ENCODE measurements around the gene UBR2. TPM values are rescaled to one million over a fixed set of nuclear protein-coding genes. Genes with fewer than 3 reads are reported as not detected.
A peak's percentile ranks its signal among the peaks of the same experiment; 100 is the strongest.

Gene UBR2
- total and polyA plus RNA-seq, 2 of the 13 experiments (the other 11 are each of a cell fraction or from before 2014, with no cell fraction given): 17.6 to 29.3 TPM

DNA sequence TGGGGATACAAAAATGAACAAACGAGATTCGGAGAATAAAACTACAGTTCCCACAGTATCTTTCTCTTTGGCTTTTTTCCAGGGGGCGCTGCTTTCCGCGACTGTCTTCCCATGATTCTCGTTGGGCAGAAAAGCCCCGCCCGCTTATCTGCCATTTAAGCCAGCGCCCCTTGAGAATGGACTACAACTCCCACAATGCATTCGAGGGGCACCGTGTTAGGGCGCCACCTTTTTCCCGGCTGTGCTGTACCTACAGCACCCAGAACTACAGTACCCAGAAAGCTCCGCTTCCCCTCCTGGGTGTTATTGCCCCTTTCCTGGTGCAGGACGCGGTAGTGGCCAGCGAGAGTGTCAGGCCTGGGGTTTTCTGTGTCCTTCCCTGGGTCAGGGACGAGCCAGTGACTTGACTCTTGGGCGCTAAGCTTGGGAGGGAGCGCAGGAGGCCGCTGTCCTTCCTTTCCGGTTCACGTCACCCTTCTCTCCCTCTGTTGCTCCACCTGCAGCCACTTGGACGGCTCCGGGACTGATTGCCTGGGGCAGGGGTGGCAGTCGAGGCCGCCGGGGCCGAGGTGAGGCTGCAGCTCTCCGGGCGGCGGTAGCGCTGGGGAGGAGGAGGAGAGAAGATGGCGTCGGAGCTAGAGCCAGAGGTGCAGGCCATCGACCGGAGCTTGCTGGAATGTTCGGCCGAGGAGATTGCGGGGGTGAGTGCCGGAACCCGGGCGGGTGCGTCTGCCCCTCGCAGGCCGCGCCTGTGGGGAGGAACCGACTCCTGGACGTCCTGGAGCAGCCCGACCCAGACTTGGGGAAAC, at the start of gene UBR2 (continued):
- TF ChIP-seq ZNF18 (CRISPR knock-in tag; IDR thresholded peaks at IDR 0.05; ENCODE audit: insufficient replicate concordance) (peak; percentile 52), NFYC (CRISPR knock-in tag; IDR thresholded peaks at IDR 0.05) (peak; percentile 73), ZNF33A (CRISPR knock-in tag; IDR thresholded peaks at IDR 0.05; ENCODE audit: borderline replicate concordance) (0 out of 2 replicates have a peak, but pooled peaks have one; percentile 41), ZNF569 (CRISPR knock-in tag; IDR thresholded peaks at IDR 0.05; ENCODE audit: borderline replicate concordance) (0 out of 2 replicates have a peak, but pooled peaks have one; percentile 14), ZNF335 (CRISPR knock-in tag; IDR thresholded peaks at IDR 0.05) (peak; percentile 96), PHF5A (CRISPR knock-in tag; IDR thresholded peaks at IDR 0.05; ENCODE audit: low read depth, unreplicated experiment) (peak; percentile 95), ATF7 (IDR thresholded peaks at IDR 0.05) (0 out of 2 replicates have a peak, but pooled peaks have one; percentile 17), ATF7 (CRISPR knock-in tag; IDR thresholded peaks at IDR 0.05) (peak; percentile 53; the same call in 1 of the 2 replicates), HNF4G (IDR thresholded peaks at IDR 0.05; ENCODE audit: borderline replicate concordance, low read depth, low read length) (no peak), HNF4G (CRISPR knock-in tag; IDR thresholded peaks at IDR 0.05; ENCODE audit: borderline replicate concordance, low read depth) (no peak; the same call in 1 of the 2 replicates), MBNL3 (CRISPR knock-in tag; conservative IDR thresholded peaks at IDR 0.05) (no peak), ZFP36L1 (CRISPR knock-in tag; IDR thresholded peaks at IDR 0.05) (peak; percentile 81; the same call in 1 of the 2 replicates), ZNF7 (CRISPR knock-in tag; IDR thresholded peaks at IDR 0.05) (no peak), TFDP2 (CRISPR knock-in tag; IDR thresholded peaks at IDR 0.05) (peak; percentile 76; the same call in 1 of the 2 replicates)
- TF ChIP-seq, protein P1, sequence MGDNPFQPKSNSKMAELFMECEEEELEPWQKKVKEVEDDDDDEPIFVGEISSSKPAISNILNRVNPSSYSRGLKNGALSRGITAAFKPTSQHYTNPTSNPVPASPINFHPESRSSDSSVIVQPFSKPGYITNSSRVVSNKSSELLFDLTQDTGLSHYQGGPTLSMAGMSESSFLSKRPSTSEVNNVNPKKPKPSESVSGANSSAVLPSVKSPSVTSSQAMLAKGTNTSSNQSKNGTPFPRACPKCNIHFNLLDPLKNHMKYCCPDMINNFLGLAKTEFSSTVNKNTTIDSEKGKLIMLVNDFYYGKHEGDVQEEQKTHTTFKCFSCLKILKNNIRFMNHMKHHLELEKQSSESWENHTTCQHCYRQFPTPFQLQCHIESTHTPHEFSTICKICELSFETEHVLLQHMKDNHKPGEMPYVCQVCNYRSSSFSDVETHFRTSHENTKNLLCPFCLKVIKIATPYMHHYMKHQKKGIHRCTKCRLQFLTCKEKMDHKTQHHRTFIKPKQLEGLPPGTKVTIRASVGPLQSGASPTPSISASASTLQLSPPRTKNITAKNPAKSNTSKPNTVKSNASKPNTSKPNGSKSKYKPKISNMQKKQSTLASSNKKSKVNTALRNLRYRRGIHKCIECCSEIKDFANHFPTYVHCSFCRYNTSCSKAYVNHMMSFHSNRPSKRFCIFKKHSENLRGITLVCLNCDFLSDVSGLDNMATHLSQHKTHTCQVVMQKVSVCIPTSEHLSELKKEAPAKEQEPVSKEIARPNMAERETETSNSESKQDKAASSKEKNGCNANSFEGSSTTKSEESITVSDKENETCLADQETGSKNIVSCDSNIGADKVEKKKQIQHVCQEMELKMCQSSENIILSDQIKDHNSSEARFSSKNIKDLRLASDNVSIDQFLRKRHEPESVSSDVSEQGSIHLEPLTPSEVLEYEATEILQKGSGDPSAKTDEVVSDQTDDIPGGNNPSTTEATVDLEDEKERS (CRISPR knock-in tag; IDR thresholded peaks at IDR 0.05): no peak; the same call in 1 of the 2 replicates
- TF ChIP-seq, protein P2, sequence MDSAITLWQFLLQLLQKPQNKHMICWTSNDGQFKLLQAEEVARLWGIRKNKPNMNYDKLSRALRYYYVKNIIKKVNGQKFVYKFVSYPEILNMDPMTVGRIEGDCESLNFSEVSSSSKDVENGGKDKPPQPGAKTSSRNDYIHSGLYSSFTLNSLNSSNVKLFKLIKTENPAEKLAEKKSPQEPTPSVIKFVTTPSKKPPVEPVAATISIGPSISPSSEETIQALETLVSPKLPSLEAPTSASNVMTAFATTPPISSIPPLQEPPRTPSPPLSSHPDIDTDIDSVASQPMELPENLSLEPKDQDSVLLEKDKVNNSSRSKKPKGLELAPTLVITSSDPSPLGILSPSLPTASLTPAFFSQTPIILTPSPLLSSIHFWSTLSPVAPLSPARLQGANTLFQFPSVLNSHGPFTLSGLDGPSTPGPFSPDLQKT (CRISPR knock-in tag; IDR thresholded peaks at IDR 0.05; ENCODE audit: borderline replicate concordance): no peak
- TF ChIP-seq, protein P3, sequence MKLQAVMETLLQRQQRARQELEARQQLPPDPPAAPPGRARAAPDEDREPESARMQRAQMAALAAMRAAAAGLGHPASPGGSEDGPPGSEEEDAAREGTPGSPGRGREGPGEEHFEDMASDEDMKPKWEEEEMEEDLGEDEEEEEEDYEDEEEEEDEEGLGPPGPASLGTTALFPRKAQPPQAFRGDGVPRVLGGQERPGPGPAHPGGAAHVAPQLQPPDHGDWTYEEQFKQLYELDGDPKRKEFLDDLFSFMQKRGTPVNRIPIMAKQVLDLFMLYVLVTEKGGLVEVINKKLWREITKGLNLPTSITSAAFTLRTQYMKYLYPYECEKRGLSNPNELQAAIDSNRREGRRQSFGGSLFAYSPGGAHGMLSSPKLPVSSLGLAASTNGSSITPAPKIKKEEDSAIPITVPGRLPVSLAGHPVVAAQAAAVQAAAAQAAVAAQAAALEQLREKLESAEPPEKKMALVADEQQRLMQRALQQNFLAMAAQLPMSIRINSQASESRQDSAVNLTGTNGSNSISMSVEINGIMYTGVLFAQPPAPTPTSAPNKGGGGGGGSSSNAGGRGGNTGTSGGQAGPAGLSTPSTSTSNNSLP (IDR thresholded peaks at IDR 0.05; ENCODE audit: low read depth, low read length): peak; percentile 62; the same call in 1 of the 2 replicates
- TF ChIP-seq, protein P4, sequence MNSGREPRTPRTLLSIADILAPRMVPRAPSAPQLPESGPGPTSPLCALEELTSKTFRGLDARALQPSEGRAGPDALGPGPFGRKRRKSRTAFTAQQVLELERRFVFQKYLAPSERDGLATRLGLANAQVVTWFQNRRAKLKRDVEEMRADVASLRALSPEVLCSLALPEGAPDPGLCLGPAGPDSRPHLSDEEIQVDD (CRISPR knock-in tag; IDR thresholded peaks at IDR 0.05; ENCODE audit: borderline replicate concordance): peak; percentile 89; the same call in 1 of the 2 replicates
